Testis (tissue), 2 donors: ENCODE measurements around the gene WDR86.

Source experiments
- CTCF ChIP-seq, 3 experiments: fragments of 450-650 bp in 2 of 3; fragments of 200-600 bp in 1 of 3; sonication (generic) in 1 of 3; IDR thresholded peaks; one replicate each; pipeline ENCODE4 v1.5.1; 2016 to 2019; ENCODE audit warnings: antibody characterized with exemption in 3 of 3, mild to moderate bottlenecking in 2 of 3, moderate library complexity in 1 of 3
- POLR2A ChIP-seq: fragments of 450-650 bp; IDR thresholded peaks from one replicate; pipeline ENCODE4 v1.6.1; 2017; ENCODE audit warnings: antibody characterized with exemption, mild to moderate bottlenecking, moderate library complexity

- TF ChIP-seq CTCF (IDR thresholded peaks at IDR 0.05) (no peak), POLR2A (no peak)
Observed at GRCh38 chr7:151378011-151378410, 31.8 kb downstream of the WDR86 start.
